GM12878 (cell line): Measurements from ENCODE around the gene RUVBL2.

ENCODE experiments used
- HDGF ChIP-seq: fragments of 450-650 bp; IDR thresholded peaks from 2 replicates; pipeline ENCODE4 v1.6.1; 2016; ENCODE audit warnings: antibody characterized with exemption
- NR2F1 ChIP-seq: fragments of 450-650 bp; conservative IDR thresholded peaks from 2 replicates; pipeline ENCODE4 v1.6.1; 2017; ENCODE audit warnings: mild to moderate bottlenecking

- TF ChIP-seq NR2F1 = no peak
- no peak for TF ChIP-seq HDGF
These were observed 47.9 kb upstream of the RUVBL2 start for GRCh38 chr19:48945817-48946216.
